HCT116 (cell line): ENCODE results near the gene TCERG1L. TPM values are rescaled to one million over a fixed set of nuclear protein-coding genes. Genes with fewer than 3 reads are reported as not detected.

ENCODE experiments used
- ATAC-seq: fragments of 200-7000 bp; cut with Tn5 transposase; 2 replicates; pipeline ENCODE4 v1.9.1; 2020; ENCODE audit warnings: mild to moderate bottlenecking, moderate library complexity
- BruUV-seq: library from RNA; stranded (reverse); fragments of 400-500 nt; replicated peaks from 2 replicates; lab custom pipeline; 2021; lab: Mats Ljungman, UMichigan
- CTCF ChIA-PET: fragments of 300-600 bp; sonication (Branson Sonifier 250); formaldehyde crosslinking; loops from one replicate; lab custom pipeline; 2021; ENCODE audit warnings: antibody characterized with exemption; lab: Charles Lee
- POLR2A ChIA-PET: fragments of 300-600, 350-600 bp; sonication (Branson Sonifier 250); formaldehyde crosslinking; loops from one replicate; lab custom pipeline; 2021; ENCODE audit warnings: antibody characterized with exemption; lab: Charles Lee
- RAD21 ChIA-PET, 2 experiments: fragments of 300-600 bp; sonication (Branson Sonifier 250); formaldehyde crosslinking; loops; one replicate each; lab custom pipeline; 2023; ENCODE audit warnings: low total read pairs in 2 of 2; ENCODE audit not compliant: uncharacterized antibody in 2 of 2, unreplicated experiment in 2 of 2, low non-redundant PET in 1 of 2; lab: Charles Lee
- DNase-seq: peaks from one replicate; pipeline ENCODE4 v3.0.0-alpha.2; 2010; ENCODE audit warnings: low read depth, low spot score
- H2AFZ ChIP-seq: fragments of 200-600 bp; shearing (Covaris generic), sonication (generic); 2 replicates; pipeline ENCODE4 v1.6.1; 2017; ENCODE audit warnings: low read depth, mixed run types, mixed read lengths, antibody characterized with exemption, low read length; ENCODE audit not compliant: poor library complexity, severe bottlenecking
- H3K27ac ChIP-seq: 2 replicates; pipeline ENCODE4 v1.5.1; 2012; ENCODE audit warnings: low read depth, low read length
- H3K27me3 ChIP-seq: fragments of 200-600 bp; sonication (generic); 2 replicates; pipeline ENCODE4 v1.6.1; 2016; ENCODE audit warnings: mixed run types, low read length, mixed read lengths; ENCODE audit not compliant: insufficient read depth
- H3K36me3 ChIP-seq, 2 experiments: fragments of 200-500 bp in 1 of 2; fragments of 200-600 bp in 1 of 2; sonication (Bioruptor generic) in 1 of 2; sonication (generic) in 1 of 2; 2 replicates each; pipeline versions ENCODE4 v1.5.1 to v1.6.1; 2014 to 2016; ENCODE audit warnings: low read length in 2 of 2, inconsistent platforms in 1 of 2, mixed read lengths in 1 of 2, mixed run types in 1 of 2; ENCODE audit not compliant: insufficient read depth in 2 of 2, control insufficient read depth in 1 of 2
- H3K4me1 ChIP-seq, 2 experiments: fragments of 200-600 bp in 1 of 2; sonication (generic) in 1 of 2; 2 replicates each; pipeline versions ENCODE4 v1.5.1 to v1.6.1; 2012 to 2017; ENCODE audit warnings: low read length in 2 of 2, inconsistent platforms in 1 of 2, mild to moderate bottlenecking in 1 of 2, mixed read lengths in 1 of 2, mixed run types in 1 of 2, moderate library complexity in 1 of 2; ENCODE audit not compliant: insufficient read depth in 2 of 2, control insufficient read depth in 1 of 2
- H3K4me2 ChIP-seq: fragments of 200-600 bp; sonication (generic); 2 replicates; pipeline ENCODE4 v1.6.1; 2017; ENCODE audit warnings: mixed run types, low read length, mixed read lengths
- H3K4me3 ChIP-seq, 2 experiments: fragments of 200-600 bp in 1 of 2; sonication (generic) in 1 of 2; replicated peaks in 1 of 2; 2 replicates each; pipeline ENCODE4 v1.5.1; 2011 to 2016; ENCODE audit warnings: low read length in 2 of 2, control low read depth in 1 of 2, low read depth in 1 of 2, mild to moderate bottlenecking in 1 of 2, mixed read lengths in 1 of 2, mixed run types in 1 of 2
- H3K79me2 ChIP-seq: fragments of 200-600 bp; sonication (generic); 2 replicates; pipeline ENCODE4 v1.6.1; 2017; ENCODE audit warnings: mild to moderate bottlenecking, mixed run types, low read length, moderate library complexity, mixed read lengths; ENCODE audit not compliant: insufficient read depth
- H3K9ac ChIP-seq: fragments of 200-600 bp; sonication (generic); 2 replicates; pipeline ENCODE4 v1.6.1; 2016; ENCODE audit warnings: low read length, mixed read lengths
- H3K9me2 ChIP-seq: fragments of 200-600 bp; sonication (generic), shearing (Covaris generic); 2 replicates; pipeline ENCODE4 v1.6.1; 2017; ENCODE audit warnings: mixed run types, mild to moderate bottlenecking, moderate library complexity; ENCODE audit not compliant: insufficient read depth
- H3K9me3 ChIP-seq, 2 experiments: fragments of 200-500 bp in 1 of 2; fragments of 200-600 bp in 1 of 2; sonication (Bioruptor generic) in 1 of 2; sonication (generic) in 1 of 2; 2 replicates each; pipeline ENCODE4 v1.6.1; 2014 to 2017; ENCODE audit warnings: low read length in 2 of 2, mixed read lengths in 2 of 2, inconsistent platforms in 1 of 2, low read depth in 1 of 2, mild to moderate bottlenecking in 1 of 2, mixed run types in 1 of 2, moderate library complexity in 1 of 2; ENCODE audit not compliant: control insufficient read depth in 1 of 2, insufficient read depth in 1 of 2
- H4K20me1 ChIP-seq: fragments of 200-600 bp; sonication (generic), shearing (Covaris generic); 2 replicates; pipeline ENCODE4 v1.6.1; 2017; ENCODE audit warnings: mixed run types, mild to moderate bottlenecking, moderate library complexity; ENCODE audit not compliant: insufficient read depth
- CBX3 ChIP-seq: IDR thresholded peaks from 2 replicates; pipeline ENCODE4 v1.6.1; 2012; ENCODE audit warnings: low read depth
- CEBPB ChIP-seq: IDR thresholded peaks from 2 replicates; pipeline ENCODE4 v1.6.1; 2012; ENCODE audit warnings: low read depth
- EZH2phosphoT487 ChIP-seq: fragments of 200-600 bp; IDR thresholded peaks from 2 replicates; pipeline ENCODE4 v1.6.1; 2018; ENCODE audit warnings: antibody characterized with exemption, borderline replicate concordance
- POLR2A ChIP-seq: IDR thresholded peaks from 2 replicates; pipeline ENCODE4 v1.7.0; 2011; ENCODE audit warnings: borderline replicate concordance; ENCODE audit not compliant: insufficient read depth, insufficient read length; ENCODE audit errors: extremely low read depth
- POLR2AphosphoS5 ChIP-seq: IDR thresholded peaks from 2 replicates; pipeline ENCODE4 v1.6.1; 2011; ENCODE audit warnings: mild to moderate bottlenecking, low read depth, low read length, moderate library complexity
- SIN3A ChIP-seq: IDR thresholded peaks from 2 replicates; pipeline ENCODE4 v1.6.1; 2012; ENCODE audit warnings: low read depth
- SP1 ChIP-seq: IDR thresholded peaks from 2 replicates; pipeline ENCODE4 v1.6.1; 2012; ENCODE audit warnings: low read depth
- SRF ChIP-seq: IDR thresholded peaks from 2 replicates; pipeline ENCODE4 v1.6.1; 2012; ENCODE audit warnings: low read depth
- YY1 ChIP-seq: IDR thresholded peaks from 2 replicates; pipeline ENCODE4 v1.6.1; 2011; ENCODE audit warnings: low read length, low read depth, moderate library complexity, mild to moderate bottlenecking; ENCODE audit not compliant: insufficient replicate concordance; ENCODE audit errors: extremely low read depth
- ZNF274 ChIP-seq: fragments of 200-500 bp; sonication (Bioruptor generic); IDR thresholded peaks from 2 replicates; pipeline ENCODE4 v1.6.1; 2014; ENCODE audit warnings: mild to moderate bottlenecking, low read depth, low read length, inconsistent platforms
- intact Hi-C: fragments of 100-400 bp; cut with micrococcal nuclease; formaldehyde crosslinking; loops from 2 replicates; pipeline ENCODE4 v1.10.0; 2022
- total RNA-seq: library from RNA; stranded (reverse); gene quantifications from one replicate; pipeline ENCODE4 v1.2.1, GENCODE V29; 2021; ENCODE audit not compliant: unreplicated experiment
- TF ChIP-seq, protein P1 (sequence below): IDR thresholded peaks from 2 replicates; pipeline ENCODE4 v1.6.1; 2011; ENCODE audit warnings: mild to moderate bottlenecking, low read length, moderate library complexity; ENCODE audit not compliant: insufficient replicate concordance; ENCODE audit errors: extremely low read depth
- TF ChIP-seq, protein P2 (sequence below): IDR thresholded peaks from 2 replicates; pipeline ENCODE4 v1.6.1; 2012; ENCODE audit warnings: low read depth

TCERG1L gene
- total RNA-seq, 1 experiment from 2014 or later: not detected

DNA sequence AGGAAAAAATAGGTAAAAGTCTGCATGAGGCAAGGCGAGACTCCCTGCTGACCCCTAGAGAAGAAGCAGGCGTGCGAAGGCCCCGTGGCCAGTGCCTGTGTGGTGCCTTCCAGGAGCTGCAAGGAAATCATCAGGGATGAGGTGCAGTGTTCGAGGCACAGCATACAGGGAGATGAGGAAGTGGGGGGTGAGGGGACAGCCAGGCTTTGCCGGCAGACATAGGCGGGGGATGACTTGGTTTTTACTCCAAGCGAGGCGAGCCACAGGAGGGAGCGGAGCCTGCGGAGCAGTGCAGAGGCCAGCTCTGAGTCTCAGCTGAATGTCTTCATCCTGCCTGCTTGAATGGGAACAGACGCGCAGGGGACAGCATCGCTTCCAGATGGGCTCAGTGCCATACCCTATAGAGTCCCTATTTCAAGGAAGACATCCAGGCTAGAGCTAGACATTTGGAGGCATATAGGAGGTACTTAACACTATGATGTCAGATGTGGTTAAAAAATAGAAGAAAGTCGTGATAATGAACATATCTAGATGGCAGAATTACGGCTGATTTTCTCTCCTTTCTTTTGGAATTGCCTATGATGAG lies 49.5 kb downstream of the TCERG1L start:
- CTCF ChIA-PET: no interaction called here
- H4K20me1 ChIP-seq: no peaks in the 10 kb centered on the region
- no peak for ATAC-seq

More for the DNA sequence above, 49.5 kb downstream of the TCERG1L start:
- Histone ChIP-seq H3K9me2 (no peaks in the 10 kb centered on the region), H2AFZ (no peak overlapping the region), H3K4me1 (no peaks in the 10 kb centered on the region), H3K9ac (no peak overlapping the region), H3K79me2 (no peaks in the 10 kb centered on the region), H3K27ac (no peak overlapping the region), H3K4me3 (no peak overlapping the region), H3K9me3 (no peaks in the 10 kb centered on the region), H3K4me2 (no peak overlapping the region), H3K36me3 (no peaks in the 10 kb centered on the region), H3K27me3 (no peaks in the 10 kb centered on the region)
- POLR2A ChIA-PET: no interaction called here
- no TSS peak for BruUV-seq
- TF ChIP-seq CBX3 (no peak), POLR2A (no peak), CEBPB (no peak), SIN3A (no peak), POLR2AphosphoS5 (no peak), YY1 (no peak), EZH2phosphoT487 (no peak), ZNF274 (no peak), SP1 (no peak), SRF (no peak)
- TF ChIP-seq, protein P1, sequence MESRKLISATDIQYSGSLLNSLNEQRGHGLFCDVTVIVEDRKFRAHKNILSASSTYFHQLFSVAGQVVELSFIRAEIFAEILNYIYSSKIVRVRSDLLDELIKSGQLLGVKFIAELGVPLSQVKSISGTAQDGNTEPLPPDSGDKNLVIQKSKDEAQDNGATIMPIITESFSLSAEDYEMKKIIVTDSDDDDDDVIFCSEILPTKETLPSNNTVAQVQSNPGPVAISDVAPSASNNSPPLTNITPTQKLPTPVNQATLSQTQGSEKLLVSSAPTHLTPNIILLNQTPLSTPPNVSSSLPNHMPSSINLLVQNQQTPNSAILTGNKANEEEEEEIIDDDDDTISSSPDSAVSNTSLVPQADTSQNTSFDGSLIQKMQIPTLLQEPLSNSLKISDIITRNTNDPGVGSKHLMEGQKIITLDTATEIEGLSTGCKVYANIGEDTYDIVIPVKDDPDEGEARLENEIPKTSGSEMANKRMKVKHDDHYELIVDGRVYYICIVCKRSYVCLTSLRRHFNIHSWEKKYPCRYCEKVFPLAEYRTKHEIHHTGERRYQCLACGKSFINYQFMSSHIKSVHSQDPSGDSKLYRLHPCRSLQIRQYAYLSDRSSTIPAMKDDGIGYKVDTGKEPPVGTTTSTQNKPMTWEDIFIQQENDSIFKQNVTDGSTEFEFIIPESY: no peak
- TF ChIP-seq, protein P2, sequence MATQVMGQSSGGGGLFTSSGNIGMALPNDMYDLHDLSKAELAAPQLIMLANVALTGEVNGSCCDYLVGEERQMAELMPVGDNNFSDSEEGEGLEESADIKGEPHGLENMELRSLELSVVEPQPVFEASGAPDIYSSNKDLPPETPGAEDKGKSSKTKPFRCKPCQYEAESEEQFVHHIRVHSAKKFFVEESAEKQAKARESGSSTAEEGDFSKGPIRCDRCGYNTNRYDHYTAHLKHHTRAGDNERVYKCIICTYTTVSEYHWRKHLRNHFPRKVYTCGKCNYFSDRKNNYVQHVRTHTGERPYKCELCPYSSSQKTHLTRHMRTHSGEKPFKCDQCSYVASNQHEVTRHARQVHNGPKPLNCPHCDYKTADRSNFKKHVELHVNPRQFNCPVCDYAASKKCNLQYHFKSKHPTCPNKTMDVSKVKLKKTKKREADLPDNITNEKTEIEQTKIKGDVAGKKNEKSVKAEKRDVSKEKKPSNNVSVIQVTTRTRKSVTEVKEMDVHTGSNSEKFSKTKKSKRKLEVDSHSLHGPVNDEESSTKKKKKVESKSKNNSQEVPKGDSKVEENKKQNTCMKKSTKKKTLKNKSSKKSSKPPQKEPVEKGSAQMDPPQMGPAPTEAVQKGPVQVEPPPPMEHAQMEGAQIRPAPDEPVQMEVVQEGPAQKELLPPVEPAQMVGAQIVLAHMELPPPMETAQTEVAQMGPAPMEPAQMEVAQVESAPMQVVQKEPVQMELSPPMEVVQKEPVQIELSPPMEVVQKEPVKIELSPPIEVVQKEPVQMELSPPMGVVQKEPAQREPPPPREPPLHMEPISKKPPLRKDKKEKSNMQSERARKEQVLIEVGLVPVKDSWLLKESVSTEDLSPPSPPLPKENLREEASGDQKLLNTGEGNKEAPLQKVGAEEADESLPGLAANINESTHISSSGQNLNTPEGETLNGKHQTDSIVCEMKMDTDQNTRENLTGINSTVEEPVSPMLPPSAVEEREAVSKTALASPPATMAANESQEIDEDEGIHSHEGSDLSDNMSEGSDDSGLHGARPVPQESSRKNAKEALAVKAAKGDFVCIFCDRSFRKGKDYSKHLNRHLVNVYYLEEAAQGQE: no peak
- intact Hi-C loops: no loop called here
- RAD21 ChIA-PET: no interaction called here
- no peak for DNase-seq
